GM19467 (cell line): Measurements from ENCODE around the gene FGD3.
"Not testable (repeated sequence)": the region's sequence is repeated elsewhere in the genome, so short reads cannot be mapped to it uniquely, and the experiment has no call there.

Experiments used
- ATAC-seq: cut with Tn5 transposase; IDR thresholded peaks from one replicate; pipeline ENCODE4 v1.9.1; 2021; ENCODE audit warnings: mild to moderate bottlenecking, moderate library complexity; ENCODE audit not compliant: unreplicated experiment

Gene FGD3

GRCh38 chr9:92947268-92948037, at the start of gene FGD3:
TSS of gene FGD3 (plus strand) at chr9:92947523. CDS start at chr9:92976257, 28,734 bp downstream.
- no peak for ATAC-seq

- ATAC-seq: not testable (repeated sequence)
Observed at GRCh38 chr9:92905137-92905536, 42.2 kb upstream of the FGD3 start.

GRCh38 chr9:92911511-92912475, 35.5 kb upstream of the FGD3 start:
- ATAC-seq: no peak

- ATAC-seq: no peak
Observed at GRCh38 chr9:92917176-92917800, 30.0 kb upstream of the FGD3 start.

GRCh38 chr9:92920437-92920836, 26.9 kb upstream of the FGD3 start:
- ATAC-seq: no peak

- ATAC-seq: no peak
Observed at GRCh38 chr9:92931606-92932005, 15.7 kb upstream of the FGD3 start.

- no peak for ATAC-seq
Observed at GRCh38 chr9:92934321-92934720, 13.0 kb upstream of the FGD3 start.

GRCh38 chr9:92938025-92938424, 9.3 kb upstream of the FGD3 start:
- ATAC-seq: no peak

GRCh38 chr9:92941861-92942260, 5.5 kb upstream of the FGD3 start:
- no peak for ATAC-seq

GRCh38 chr9:92942688-92943616, 4.4 kb upstream of the FGD3 start:
- ATAC-seq: no peak

- ATAC-seq: no peak
Observed at GRCh38 chr9:92944921-92945320, 2.4 kb upstream of the FGD3 start.

GRCh38 chr9:92945796-92946195, 1.5 kb upstream of the FGD3 start:
- ATAC-seq: no peak

- ATAC-seq: no peak
Observed at GRCh38 chr9:92948038-92948534, 763 bp downstream of the FGD3 start.

GRCh38 chr9:92948632-92949031, 1.3 kb downstream of the FGD3 start:
- ATAC-seq: no peak

- no peak for ATAC-seq
Observed at GRCh38 chr9:92949266-92949982, 2.1 kb downstream of the FGD3 start.

- ATAC-seq: no peak
Observed at GRCh38 chr9:92950359-92950955, 3.1 kb downstream of the FGD3 start.

- ATAC-seq: no peak
Observed at GRCh38 chr9:92952906-92953610, 5.7 kb downstream of the FGD3 start.

- no peak for ATAC-seq
Observed at GRCh38 chr9:92954049-92954861, 6.9 kb downstream of the FGD3 start.
